Stimulated activated CD4-positive, alpha-beta T cell treated with anti-CD3 and anti-CD28 coated beads, Interleukin-15, amount 100 ng/mL, for 1 hour (primary cell): ENCODE data around the gene KIN.
"Not testable (repeated sequence)": the region's sequence is repeated elsewhere in the genome, so short reads cannot be mapped to it uniquely, and the experiment has no call there.

Source experiments
- DNase-seq, 2 donors: peaks; one replicate each; pipeline ENCODE4 v3.0.0-alpha.2; 2020; ENCODE audit warnings: low read depth in 1 of 2, low spot score in 1 of 2

The KIN gene

GRCh38 chr10:7795605-7796004, 7.8 kb upstream of the KIN start:
- DNase-seq = no peak

GRCh38 chr10:7794251-7795026, 6.6 kb upstream of the KIN start:
- no peak for DNase-seq

- no peak for DNase-seq
Observed at GRCh38 chr10:7792541-7792940, 4.7 kb upstream of the KIN start.

GRCh38 chr10:7789390-7789789, 1.6 kb upstream of the KIN start:
- DNase-seq = no peak

- DNase-seq = no peak
Observed at GRCh38 chr10:7788639-7789286, 970 bp upstream of the KIN start.

GRCh38 chr10:7787150-7787856, 490 bp downstream of the KIN start:
- peak in 1 of 2 donors; percentile 3 for DNase-seq

- DNase-seq = no peak
Observed at GRCh38 chr10:7786430-7786829, 1.4 kb downstream of the KIN start.

- DNase-seq = not testable (repeated sequence)
Observed at GRCh38 chr10:7782194-7782593, 5.6 kb downstream of the KIN start.

GRCh38 chr10:7776777-7777176, 11.0 kb downstream of the KIN start:
- no peak for DNase-seq

GRCh38 chr10:7773845-7774801, 13.7 kb downstream of the KIN start:
- no peak for DNase-seq

- no peak for DNase-seq
Observed at GRCh38 chr10:7768417-7768816, 19.4 kb downstream of the KIN start.

- DNase-seq = no peak
Observed at GRCh38 chr10:7767209-7767608, 20.6 kb downstream of the KIN start.

GRCh38 chr10:7766241-7766640, 21.6 kb downstream of the KIN start:
- no peak for DNase-seq

GRCh38 chr10:7763929-7764328, 23.9 kb downstream of the KIN start:
- DNase-seq = no peak

GRCh38 chr10:7756360-7756992, 31.3 kb downstream of the KIN start:
- DNase-seq = no peak

GRCh38 chr10:7755103-7755502, 32.7 kb downstream of the KIN start:
- no peak for DNase-seq

- DNase-seq = no peak
Observed at GRCh38 chr10:7752251-7752650, 35.5 kb downstream of the KIN start.

- DNase-seq = no peak
Observed at GRCh38 chr10:7750222-7750621, 37.6 kb downstream of the KIN start.

GRCh38 chr10:7748637-7749036, 39.2 kb downstream of the KIN start:
- DNase-seq = not testable (repeated sequence)

GRCh38 chr10:7744307-7744706, 43.5 kb downstream of the KIN start:
- no peak for DNase-seq
